HCT116 (cell line): ENCODE measurements around the gene COL20A1. TPM values are rescaled to one million over a fixed set of nuclear protein-coding genes. Genes with fewer than 3 reads are reported as not detected.

Source experiments
- ATAC-seq: fragments of 200-7000 bp; cut with Tn5 transposase; 2 replicates; pipeline ENCODE4 v1.9.1; 2020; ENCODE audit warnings: mild to moderate bottlenecking, moderate library complexity
- BruUV-seq: library from RNA; stranded (reverse); fragments of 400-500 nt; replicated peaks from 2 replicates; lab custom pipeline; 2021; lab: Mats Ljungman, UMichigan
- CTCF ChIA-PET: fragments of 300-600 bp; sonication (Branson Sonifier 250); formaldehyde crosslinking; loops from one replicate; lab custom pipeline; 2021; ENCODE audit warnings: antibody characterized with exemption; lab: Charles Lee
- POLR2A ChIA-PET: fragments of 300-600, 350-600 bp; sonication (Branson Sonifier 250); formaldehyde crosslinking; loops from one replicate; lab custom pipeline; 2021; ENCODE audit warnings: antibody characterized with exemption; lab: Charles Lee
- RAD21 ChIA-PET, 2 experiments: fragments of 300-600 bp; sonication (Branson Sonifier 250); formaldehyde crosslinking; loops; one replicate each; lab custom pipeline; 2023; ENCODE audit warnings: low total read pairs in 2 of 2; ENCODE audit not compliant: uncharacterized antibody in 2 of 2, unreplicated experiment in 2 of 2, low non-redundant PET in 1 of 2; lab: Charles Lee
- DNase-seq: peaks from one replicate; pipeline ENCODE4 v3.0.0-alpha.2; 2010; ENCODE audit warnings: low read depth, low spot score
- H2AFZ ChIP-seq: fragments of 200-600 bp; shearing (Covaris generic), sonication (generic); 2 replicates; pipeline ENCODE4 v1.6.1; 2017; ENCODE audit warnings: low read depth, mixed run types, mixed read lengths, antibody characterized with exemption, low read length; ENCODE audit not compliant: poor library complexity, severe bottlenecking
- H3K27ac ChIP-seq: 2 replicates; pipeline ENCODE4 v1.5.1; 2012; ENCODE audit warnings: low read depth, low read length
- H3K27me3 ChIP-seq: fragments of 200-600 bp; sonication (generic); 2 replicates; pipeline ENCODE4 v1.6.1; 2016; ENCODE audit warnings: mixed run types, low read length, mixed read lengths; ENCODE audit not compliant: insufficient read depth
- H3K36me3 ChIP-seq, 2 experiments: fragments of 200-500 bp in 1 of 2; fragments of 200-600 bp in 1 of 2; sonication (Bioruptor generic) in 1 of 2; sonication (generic) in 1 of 2; 2 replicates each; pipeline versions ENCODE4 v1.5.1 to v1.6.1; 2014 to 2016; ENCODE audit warnings: low read length in 2 of 2, inconsistent platforms in 1 of 2, mixed read lengths in 1 of 2, mixed run types in 1 of 2; ENCODE audit not compliant: insufficient read depth in 2 of 2, control insufficient read depth in 1 of 2
- H3K4me1 ChIP-seq, 2 experiments: fragments of 200-600 bp in 1 of 2; sonication (generic) in 1 of 2; 2 replicates each; pipeline versions ENCODE4 v1.5.1 to v1.6.1; 2012 to 2017; ENCODE audit warnings: low read length in 2 of 2, inconsistent platforms in 1 of 2, mild to moderate bottlenecking in 1 of 2, mixed read lengths in 1 of 2, mixed run types in 1 of 2, moderate library complexity in 1 of 2; ENCODE audit not compliant: insufficient read depth in 2 of 2, control insufficient read depth in 1 of 2
- H3K4me2 ChIP-seq: fragments of 200-600 bp; sonication (generic); 2 replicates; pipeline ENCODE4 v1.6.1; 2017; ENCODE audit warnings: mixed run types, low read length, mixed read lengths
- H3K4me3 ChIP-seq, 2 experiments: fragments of 200-600 bp in 1 of 2; sonication (generic) in 1 of 2; replicated peaks in 1 of 2; 2 replicates each; pipeline ENCODE4 v1.5.1; 2011 to 2016; ENCODE audit warnings: low read length in 2 of 2, control low read depth in 1 of 2, low read depth in 1 of 2, mild to moderate bottlenecking in 1 of 2, mixed read lengths in 1 of 2, mixed run types in 1 of 2
- H3K79me2 ChIP-seq: fragments of 200-600 bp; sonication (generic); 2 replicates; pipeline ENCODE4 v1.6.1; 2017; ENCODE audit warnings: mild to moderate bottlenecking, mixed run types, low read length, moderate library complexity, mixed read lengths; ENCODE audit not compliant: insufficient read depth
- H3K9ac ChIP-seq: fragments of 200-600 bp; sonication (generic); 2 replicates; pipeline ENCODE4 v1.6.1; 2016; ENCODE audit warnings: low read length, mixed read lengths
- H3K9me2 ChIP-seq: fragments of 200-600 bp; sonication (generic), shearing (Covaris generic); 2 replicates; pipeline ENCODE4 v1.6.1; 2017; ENCODE audit warnings: mixed run types, mild to moderate bottlenecking, moderate library complexity; ENCODE audit not compliant: insufficient read depth
- H3K9me3 ChIP-seq, 2 experiments: fragments of 200-500 bp in 1 of 2; fragments of 200-600 bp in 1 of 2; sonication (Bioruptor generic) in 1 of 2; sonication (generic) in 1 of 2; 2 replicates each; pipeline ENCODE4 v1.6.1; 2014 to 2017; ENCODE audit warnings: low read length in 2 of 2, mixed read lengths in 2 of 2, inconsistent platforms in 1 of 2, low read depth in 1 of 2, mild to moderate bottlenecking in 1 of 2, mixed run types in 1 of 2, moderate library complexity in 1 of 2; ENCODE audit not compliant: control insufficient read depth in 1 of 2, insufficient read depth in 1 of 2
- H4K20me1 ChIP-seq: fragments of 200-600 bp; sonication (generic), shearing (Covaris generic); 2 replicates; pipeline ENCODE4 v1.6.1; 2017; ENCODE audit warnings: mixed run types, mild to moderate bottlenecking, moderate library complexity; ENCODE audit not compliant: insufficient read depth
- CBX3 ChIP-seq: IDR thresholded peaks from 2 replicates; pipeline ENCODE4 v1.6.1; 2012; ENCODE audit warnings: low read depth
- CEBPB ChIP-seq: IDR thresholded peaks from 2 replicates; pipeline ENCODE4 v1.6.1; 2012; ENCODE audit warnings: low read depth
- FOSL1 ChIP-seq: IDR thresholded peaks from 2 replicates; pipeline ENCODE4 v1.6.1; 2012; ENCODE audit warnings: low read depth
- JUND ChIP-seq: IDR thresholded peaks from 2 replicates; pipeline ENCODE4 v1.6.1; 2012
- SIN3A ChIP-seq: IDR thresholded peaks from 2 replicates; pipeline ENCODE4 v1.6.1; 2012; ENCODE audit warnings: low read depth
- SP1 ChIP-seq: IDR thresholded peaks from 2 replicates; pipeline ENCODE4 v1.6.1; 2012; ENCODE audit warnings: low read depth
- TCF7L2 ChIP-seq: IDR thresholded peaks from 2 replicates; pipeline ENCODE4 v1.7.0; 2011; ENCODE audit warnings: borderline replicate concordance, inconsistent platforms; ENCODE audit not compliant: insufficient read depth, insufficient read length; ENCODE audit errors: extremely low read depth
- intact Hi-C: fragments of 100-400 bp; cut with micrococcal nuclease; formaldehyde crosslinking; loops from 2 replicates; pipeline ENCODE4 v1.10.0; 2022
- total RNA-seq: library from RNA; stranded (reverse); gene quantifications from one replicate; pipeline ENCODE4 v1.2.1, GENCODE V29; 2021; ENCODE audit not compliant: unreplicated experiment
- TF ChIP-seq, protein P1 (sequence below): IDR thresholded peaks from 2 replicates; pipeline ENCODE4 v1.6.1; 2011; ENCODE audit warnings: mild to moderate bottlenecking, low read length, moderate library complexity; ENCODE audit not compliant: insufficient replicate concordance; ENCODE audit errors: extremely low read depth
- TF ChIP-seq, protein P2 (sequence below): IDR thresholded peaks from 2 replicates; pipeline ENCODE4 v1.6.1; 2012
- TF ChIP-seq, protein P3 (sequence below): IDR thresholded peaks from 2 replicates; pipeline ENCODE4 v1.6.1; 2012; ENCODE audit warnings: low read depth

Gene COL20A1
- total RNA-seq, 1 experiment from 2014 or later = 0.34 TPM

DNA sequence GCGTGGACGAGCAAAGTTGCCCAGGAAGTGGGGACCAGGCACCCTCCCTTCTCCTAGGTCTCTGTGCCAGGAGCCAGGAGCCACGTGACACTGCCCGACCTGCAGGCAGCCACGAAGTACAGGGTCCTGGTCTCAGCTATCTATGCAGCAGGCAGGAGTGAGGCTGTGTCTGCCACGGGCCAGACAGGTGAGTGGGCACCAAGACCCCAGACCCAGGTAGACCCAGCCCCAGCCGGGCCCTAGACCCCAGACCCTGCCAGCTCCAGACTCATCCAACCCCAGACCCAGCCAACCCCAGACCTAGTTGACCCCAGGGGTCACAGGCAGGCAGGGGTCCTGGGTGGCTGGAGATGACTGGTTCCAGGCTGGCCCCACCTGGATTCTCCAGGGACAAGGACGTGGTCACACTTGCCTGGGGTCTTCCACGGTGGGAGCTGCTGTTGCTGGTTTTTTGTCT lies 21.1 kb downstream of the COL20A1 start:
- RAD21 ChIA-PET = no interaction called here

More for the DNA sequence above, 21.1 kb downstream of the COL20A1 start:
- H3K9me3 ChIP-seq = no peaks in the 10 kb centered on the region
- no peak overlapping the region for H2AFZ ChIP-seq
- H3K4me2 ChIP-seq = no peak overlapping the region
- DNase-seq = no peak
- no peaks in the 10 kb centered on the region for H3K27me3 ChIP-seq
- H3K36me3 ChIP-seq = no peaks in the 10 kb centered on the region
- CTCF ChIA-PET = no interaction called here
- no peaks in the 10 kb centered on the region for H3K9me2 ChIP-seq
- no peaks in the 10 kb centered on the region for H3K79me2 ChIP-seq
- TF ChIP-seq, protein P1, sequence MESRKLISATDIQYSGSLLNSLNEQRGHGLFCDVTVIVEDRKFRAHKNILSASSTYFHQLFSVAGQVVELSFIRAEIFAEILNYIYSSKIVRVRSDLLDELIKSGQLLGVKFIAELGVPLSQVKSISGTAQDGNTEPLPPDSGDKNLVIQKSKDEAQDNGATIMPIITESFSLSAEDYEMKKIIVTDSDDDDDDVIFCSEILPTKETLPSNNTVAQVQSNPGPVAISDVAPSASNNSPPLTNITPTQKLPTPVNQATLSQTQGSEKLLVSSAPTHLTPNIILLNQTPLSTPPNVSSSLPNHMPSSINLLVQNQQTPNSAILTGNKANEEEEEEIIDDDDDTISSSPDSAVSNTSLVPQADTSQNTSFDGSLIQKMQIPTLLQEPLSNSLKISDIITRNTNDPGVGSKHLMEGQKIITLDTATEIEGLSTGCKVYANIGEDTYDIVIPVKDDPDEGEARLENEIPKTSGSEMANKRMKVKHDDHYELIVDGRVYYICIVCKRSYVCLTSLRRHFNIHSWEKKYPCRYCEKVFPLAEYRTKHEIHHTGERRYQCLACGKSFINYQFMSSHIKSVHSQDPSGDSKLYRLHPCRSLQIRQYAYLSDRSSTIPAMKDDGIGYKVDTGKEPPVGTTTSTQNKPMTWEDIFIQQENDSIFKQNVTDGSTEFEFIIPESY = no peak
- TF ChIP-seq CBX3 (no peak), TCF7L2 (no peak), CEBPB (no peak), SP1 (no peak), FOSL1 (no peak), JUND (no peak), SIN3A (no peak)
- TF ChIP-seq, protein P2, sequence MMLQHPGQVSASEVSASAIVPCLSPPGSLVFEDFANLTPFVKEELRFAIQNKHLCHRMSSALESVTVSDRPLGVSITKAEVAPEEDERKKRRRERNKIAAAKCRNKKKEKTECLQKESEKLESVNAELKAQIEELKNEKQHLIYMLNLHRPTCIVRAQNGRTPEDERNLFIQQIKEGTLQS = no peak
- TF ChIP-seq, protein P3, sequence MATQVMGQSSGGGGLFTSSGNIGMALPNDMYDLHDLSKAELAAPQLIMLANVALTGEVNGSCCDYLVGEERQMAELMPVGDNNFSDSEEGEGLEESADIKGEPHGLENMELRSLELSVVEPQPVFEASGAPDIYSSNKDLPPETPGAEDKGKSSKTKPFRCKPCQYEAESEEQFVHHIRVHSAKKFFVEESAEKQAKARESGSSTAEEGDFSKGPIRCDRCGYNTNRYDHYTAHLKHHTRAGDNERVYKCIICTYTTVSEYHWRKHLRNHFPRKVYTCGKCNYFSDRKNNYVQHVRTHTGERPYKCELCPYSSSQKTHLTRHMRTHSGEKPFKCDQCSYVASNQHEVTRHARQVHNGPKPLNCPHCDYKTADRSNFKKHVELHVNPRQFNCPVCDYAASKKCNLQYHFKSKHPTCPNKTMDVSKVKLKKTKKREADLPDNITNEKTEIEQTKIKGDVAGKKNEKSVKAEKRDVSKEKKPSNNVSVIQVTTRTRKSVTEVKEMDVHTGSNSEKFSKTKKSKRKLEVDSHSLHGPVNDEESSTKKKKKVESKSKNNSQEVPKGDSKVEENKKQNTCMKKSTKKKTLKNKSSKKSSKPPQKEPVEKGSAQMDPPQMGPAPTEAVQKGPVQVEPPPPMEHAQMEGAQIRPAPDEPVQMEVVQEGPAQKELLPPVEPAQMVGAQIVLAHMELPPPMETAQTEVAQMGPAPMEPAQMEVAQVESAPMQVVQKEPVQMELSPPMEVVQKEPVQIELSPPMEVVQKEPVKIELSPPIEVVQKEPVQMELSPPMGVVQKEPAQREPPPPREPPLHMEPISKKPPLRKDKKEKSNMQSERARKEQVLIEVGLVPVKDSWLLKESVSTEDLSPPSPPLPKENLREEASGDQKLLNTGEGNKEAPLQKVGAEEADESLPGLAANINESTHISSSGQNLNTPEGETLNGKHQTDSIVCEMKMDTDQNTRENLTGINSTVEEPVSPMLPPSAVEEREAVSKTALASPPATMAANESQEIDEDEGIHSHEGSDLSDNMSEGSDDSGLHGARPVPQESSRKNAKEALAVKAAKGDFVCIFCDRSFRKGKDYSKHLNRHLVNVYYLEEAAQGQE = no peak
- TF ChIP-seq, all 23 proteins: peak for 0
- intact Hi-C loops = no loop called here
- Histone ChIP-seq H3K9ac (no peak overlapping the region), H4K20me1 (no peaks in the 10 kb centered on the region), H3K4me1 (no peaks in the 10 kb centered on the region), H3K4me3 (no peak overlapping the region), H3K27ac (no peak overlapping the region)
- ATAC-seq = no peak
- POLR2A ChIA-PET = no interaction called here
- no TSS peak for BruUV-seq
